ENCODE data around the gene LY6G6C. TPM values are rescaled to one million over a fixed set of nuclear protein-coding genes. Genes with fewer than 3 reads are reported as not detected.
"Not testable (repeated sequence)": the region's sequence is repeated elsewhere in the genome, so short reads cannot be mapped to it uniquely, and the experiment has no call there.

The LY6G6C gene
- total RNA-seq, 3 donors from 2014 or later, result not detected

GRCh38 chr6:31710523-31711219, 10.9 kb downstream of the LY6G6C start:
- H3K9me3 ChIP-seq, result no peaks in the 10 kb centered on the region
- H3K4me3 ChIP-seq, result no peak overlapping the region
- H3K27me3 ChIP-seq, result no peaks in the 10 kb centered on the region
- H3K4me1 ChIP-seq, result no peaks in the 10 kb centered on the region
- intact Hi-C loops (cut with DNase I; ENCODE audit: low total_unique reads), result no loop called here
- H3K36me3 ChIP-seq, result no peaks in the 10 kb centered on the region
- TF ChIP-seq POLR2A (IDR thresholded peaks at IDR 0.05) (no peak), CTCF (IDR thresholded peaks at IDR 0.05) (no peak), POLR2AphosphoS5 (IDR thresholded peaks at IDR 0.05) (no peak)
- H3K27ac ChIP-seq, result no peak overlapping the region
- DNase-seq (ENCODE audit: low spot score in 2 of 2), result no peak

GRCh38 chr6:31709157-31709556, 12.4 kb downstream of the LY6G6C start:
- H3K27me3 ChIP-seq; H3K4me1 ChIP-seq; H3K36me3 ChIP-seq; DNase-seq (ENCODE audit: low spot score in 2 of 2); H3K4me3 ChIP-seq; H3K9me3 ChIP-seq; H3K27ac ChIP-seq: not testable (repeated sequence)
- intact Hi-C loops (cut with DNase I; ENCODE audit: low total_unique reads), result loop anchor here (10.0 kb wide), 1 partner anchor 56 kb away; the partner anchor contains the start of gene SAPCD1

GRCh38 chr6:31708224-31708623, 13.3 kb downstream of the LY6G6C start:
- Histone ChIP-seq H3K4me3 (no peak overlapping the region), H3K27ac (no peak overlapping the region), H3K36me3 (no peaks in the 10 kb centered on the region), H3K4me1 (peaks cover 0 to 6% of the 10 kb centered on the region in 2 donors), H3K9me3 (no peaks in the 10 kb centered on the region), H3K27me3 (no peaks in the 10 kb centered on the region)
- TF ChIP-seq CTCF (IDR thresholded peaks at IDR 0.05) (no peak), POLR2A (IDR thresholded peaks at IDR 0.05) (no peak), POLR2AphosphoS5 (IDR thresholded peaks at IDR 0.05) (no peak)
- intact Hi-C loops (cut with DNase I; ENCODE audit: low total_unique reads), result loop anchor here (10.0 kb wide), 1 partner anchor 57 kb away; the partner anchor contains the start of gene SAPCD1
- no peak for DNase-seq (ENCODE audit: low spot score in 2 of 2)

GRCh38 chr6:31707701-31708100, 13.8 kb downstream of the LY6G6C start:
- DNase-seq (ENCODE audit: low spot score in 2 of 2), result no peak
- intact Hi-C loops (cut with DNase I; ENCODE audit: low total_unique reads), result loop anchor here (10.0 kb wide), 1 partner anchor 57 kb away; the partner anchor contains the start of gene SAPCD1
- Histone ChIP-seq H3K4me3 (no peak overlapping the region), H3K27me3 (no peaks in the 10 kb centered on the region), H3K9me3 (no peaks in the 10 kb centered on the region), H3K27ac (no peak overlapping the region), H3K36me3 (no peaks in the 10 kb centered on the region), H3K4me1 (peaks cover 0 to 6% of the 10 kb centered on the region in 2 donors)
- no peak for TF ChIP-seq POLR2AphosphoS5 (IDR thresholded peaks at IDR 0.05)
- no peak for TF ChIP-seq POLR2A (IDR thresholded peaks at IDR 0.05)
- TF ChIP-seq CTCF (IDR thresholded peaks at IDR 0.05), result no peak

- Histone ChIP-seq H3K36me3 (no peaks in the 10 kb centered on the region), H3K4me3 (no peak within 1 kb of the TSS), H3K4me1 (peaks cover 2 to 12% of the 10 kb centered on the region in 2 donors), H3K27ac (no peak within 1 kb of the TSS), H3K27me3 (no peaks in the 10 kb centered on the region), H3K9me3 (no peaks in the 10 kb centered on the region)
- intact Hi-C loops (cut with DNase I; ENCODE audit: low total_unique reads), result loop anchor here (10.0 kb wide), 1 partner anchor 58 kb away; the partner anchor contains the start of gene SAPCD1
- TF ChIP-seq CTCF (IDR thresholded peaks at IDR 0.05), result no peak
- no peak for DNase-seq (ENCODE audit: low spot score in 2 of 2)
These were observed 14.9 kb downstream of the LY6G6C start, which contains the start of gene LY6G6F for GRCh38 chr6:31706599-31706998. LY6G6F (plus strand) TSS chr6:31706866; CDS start chr6:31706907, 41 bp downstream.

All from breast epithelium (tissue), 4 donors.